Measurements from ENCODE around the gene TPM1.

DNA sequence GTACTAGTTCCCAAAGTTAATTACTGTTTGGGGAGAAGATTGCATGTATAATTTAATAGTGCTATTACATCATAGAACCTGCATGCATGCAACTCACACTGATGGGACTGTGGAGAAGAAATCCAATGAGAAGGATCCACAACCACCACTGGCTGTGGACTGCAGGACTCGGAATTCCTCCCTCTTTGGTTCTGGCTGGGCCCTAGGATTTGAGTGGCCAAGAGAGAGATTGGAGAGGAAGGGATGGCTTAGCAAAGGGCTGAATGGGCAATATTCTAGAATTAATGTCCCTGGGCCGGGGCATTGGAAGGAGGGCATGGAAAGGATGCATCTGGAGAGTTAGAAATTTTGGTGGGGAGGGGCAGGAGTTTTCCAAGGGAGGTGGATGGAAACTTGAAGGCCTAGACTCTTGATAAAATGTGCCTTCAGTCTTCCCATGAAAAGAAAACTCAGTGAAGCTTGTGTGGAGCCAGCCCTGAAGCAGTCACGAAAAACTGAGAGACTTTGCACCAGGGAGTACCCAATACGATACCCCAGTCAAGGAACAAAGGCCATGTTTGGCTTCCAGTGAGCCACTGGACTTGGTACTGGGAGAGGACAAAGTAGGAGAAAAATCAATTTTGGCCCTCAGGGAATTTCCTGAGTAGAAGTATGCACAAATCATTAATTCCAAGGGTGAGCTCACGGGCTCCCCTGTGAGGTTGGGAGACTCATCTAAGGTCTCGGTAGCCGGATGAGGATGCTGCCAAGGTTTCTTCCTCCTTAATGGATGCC, 31.4 kb upstream of the TPM1 start:
- TF ChIP-seq, protein P1, sequence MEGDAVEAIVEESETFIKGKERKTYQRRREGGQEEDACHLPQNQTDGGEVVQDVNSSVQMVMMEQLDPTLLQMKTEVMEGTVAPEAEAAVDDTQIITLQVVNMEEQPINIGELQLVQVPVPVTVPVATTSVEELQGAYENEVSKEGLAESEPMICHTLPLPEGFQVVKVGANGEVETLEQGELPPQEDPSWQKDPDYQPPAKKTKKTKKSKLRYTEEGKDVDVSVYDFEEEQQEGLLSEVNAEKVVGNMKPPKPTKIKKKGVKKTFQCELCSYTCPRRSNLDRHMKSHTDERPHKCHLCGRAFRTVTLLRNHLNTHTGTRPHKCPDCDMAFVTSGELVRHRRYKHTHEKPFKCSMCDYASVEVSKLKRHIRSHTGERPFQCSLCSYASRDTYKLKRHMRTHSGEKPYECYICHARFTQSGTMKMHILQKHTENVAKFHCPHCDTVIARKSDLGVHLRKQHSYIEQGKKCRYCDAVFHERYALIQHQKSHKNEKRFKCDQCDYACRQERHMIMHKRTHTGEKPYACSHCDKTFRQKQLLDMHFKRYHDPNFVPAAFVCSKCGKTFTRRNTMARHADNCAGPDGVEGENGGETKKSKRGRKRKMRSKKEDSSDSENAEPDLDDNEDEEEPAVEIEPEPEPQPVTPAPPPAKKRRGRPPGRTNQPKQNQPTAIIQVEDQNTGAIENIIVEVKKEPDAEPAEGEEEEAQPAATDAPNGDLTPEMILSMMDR (IDR thresholded peaks at IDR 0.05 in 4 of 5, conservative IDR thresholded peaks at IDR 0.05 in 1 of 5): no peak
- TF ChIP-seq POLR2A (IDR thresholded peaks at IDR 0.05): no peak

Measured in gastrocnemius medialis (tissue), 4 donors.